HG03469 (cell line): Measurements from ENCODE around the gene RAET1E.
A peak's percentile ranks its signal among the peaks of the same experiment; 100 is the strongest.
"Not testable (repeated sequence)": the region's sequence is repeated elsewhere in the genome, so short reads cannot be mapped to it uniquely, and the experiment has no call there.

Source experiments
- ATAC-seq: cut with Tn5 transposase; IDR thresholded peaks from one replicate; pipeline ENCODE4 v1.9.1; 2021; ENCODE audit warnings: mild to moderate bottlenecking, moderate library complexity, moderate number of reproducible peaks; ENCODE audit not compliant: unreplicated experiment

The RAET1E gene

GRCh38 chr6:149897855-149898744 is at the start of gene RAET1E:
Gene RAET1E, minus strand, starts transcription at chr6:149898113. Its CDS starts 7,212 bp downstream, at chr6:149890901.
- no peak for ATAC-seq

DNA sequence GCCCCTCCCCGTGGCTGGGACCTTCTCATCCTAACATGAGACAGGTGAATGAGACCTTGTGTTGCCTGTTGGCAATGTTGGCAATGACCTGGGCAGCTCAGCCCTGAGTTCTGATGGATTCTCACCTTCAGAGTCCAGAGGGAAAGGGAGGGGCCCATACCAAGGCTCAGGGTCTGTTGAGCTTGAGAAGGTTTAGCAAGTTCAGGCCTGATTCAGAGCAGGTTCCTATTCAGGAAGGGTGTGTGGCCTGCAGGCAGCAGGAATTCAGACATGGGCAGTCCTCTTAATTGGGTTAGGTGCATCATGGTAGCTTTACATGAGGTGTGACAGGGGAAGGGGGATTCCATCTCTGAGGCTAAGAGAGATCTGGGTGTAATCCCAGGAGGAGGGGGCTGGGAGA is 49.6 kb upstream of the RAET1E start:
- not testable (repeated sequence) for ATAC-seq

DNA sequence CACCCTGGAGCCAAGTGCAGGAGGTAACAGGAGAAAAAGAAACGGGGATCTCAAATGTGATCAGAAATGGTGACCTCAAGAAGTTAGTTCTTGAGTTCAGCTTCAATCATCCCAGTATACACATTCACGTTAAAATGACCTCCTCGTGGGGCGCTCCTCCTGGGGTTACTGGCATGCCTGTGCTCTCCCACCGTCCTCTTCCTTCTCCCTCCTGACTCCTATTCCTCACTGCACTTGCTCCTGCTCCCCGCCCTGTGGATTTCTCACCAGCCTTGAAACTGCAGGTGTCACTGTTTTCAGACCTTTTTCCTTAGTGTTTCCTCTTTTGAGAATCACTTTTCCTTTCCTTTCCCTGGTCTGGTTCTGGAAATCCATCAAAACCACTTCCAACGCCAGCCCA is 48.7 kb upstream of the RAET1E start:
- ATAC-seq, result not testable (repeated sequence)

- ATAC-seq, result not testable (repeated sequence)
These were observed 47.4 kb upstream of the RAET1E start for GRCh38 chr6:149945276-149945675.

GRCh38 chr6:149943321-149943720 is 45.4 kb upstream of the RAET1E start:
- not testable (repeated sequence) for ATAC-seq

GRCh38 chr6:149942461-149942829 is 44.5 kb upstream of the RAET1E start:
- ATAC-seq, result no peak

DNA sequence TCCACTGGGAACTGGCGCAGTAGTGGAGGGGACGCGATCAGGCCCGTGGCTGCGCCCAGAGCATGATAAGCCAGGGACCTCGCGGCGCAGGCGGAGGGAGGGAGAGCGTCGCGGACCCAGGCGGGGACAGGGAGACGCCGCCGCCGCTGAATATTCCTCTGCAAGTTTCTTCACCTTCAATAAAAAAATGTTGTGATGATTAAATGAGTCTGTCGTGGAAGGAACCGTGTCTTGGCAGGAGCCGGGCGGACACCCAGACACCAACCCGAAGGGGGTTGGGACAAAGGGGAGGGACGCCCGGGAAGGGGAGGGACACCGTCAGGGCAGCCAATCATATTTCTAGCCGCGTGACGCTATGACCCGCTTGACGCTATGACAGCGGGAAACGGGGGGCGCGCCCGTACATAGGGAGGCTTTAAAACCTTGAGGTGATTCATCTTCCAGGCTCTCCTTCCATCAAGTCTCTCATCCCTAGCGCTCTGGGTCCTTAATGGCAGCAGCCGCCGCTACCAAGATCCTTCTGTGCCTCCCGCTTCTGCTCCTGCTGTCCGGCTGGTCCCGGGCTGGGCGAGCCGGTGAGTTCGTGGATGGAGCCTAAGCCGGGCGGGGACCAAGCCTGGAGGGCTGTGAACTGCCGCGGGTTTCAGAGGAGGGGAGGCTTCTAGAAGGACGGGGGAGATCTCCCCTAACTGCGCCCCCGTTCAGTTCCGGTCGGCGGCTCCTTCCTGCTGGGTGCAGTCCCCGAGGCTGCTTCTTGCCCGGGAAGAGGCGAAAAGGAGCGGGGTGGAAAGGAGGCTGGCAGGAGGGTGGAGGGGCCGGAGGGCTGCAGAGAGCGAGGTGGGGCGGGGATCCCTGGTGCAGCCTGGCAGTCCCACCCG is 43.9 kb upstream of the RAET1E start, which contains the start of gene ULBP2:
Gene ULBP2, plus strand, starts transcription at position 432 of the 878 bp plus-strand sequence. Its CDS starts 59 bp downstream, at position 491.
- ATAC-seq, result no peak

DNA sequence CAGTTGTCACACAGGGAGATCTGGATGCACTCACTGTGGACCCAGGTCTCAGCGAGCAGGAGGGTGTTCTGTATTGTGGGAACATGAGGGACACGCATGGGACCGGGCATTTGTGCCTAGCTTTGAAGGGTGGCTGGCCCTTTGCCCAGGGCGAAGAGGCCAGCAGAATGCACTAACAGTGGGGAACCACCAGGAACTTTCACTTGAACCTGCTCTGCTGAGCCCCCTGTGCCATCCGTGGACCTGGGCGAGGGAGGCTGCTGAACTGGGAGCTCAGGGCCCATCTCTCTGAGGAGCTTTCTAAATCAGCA is 42.7 kb upstream of the RAET1E start:
- no peak for ATAC-seq

GRCh38 chr6:149939909-149940671 is 42.2 kb upstream of the RAET1E start:
- no peak for ATAC-seq

- ATAC-seq, result no peak
These were observed 41.4 kb upstream of the RAET1E start for GRCh38 chr6:149939356-149939648.

DNA sequence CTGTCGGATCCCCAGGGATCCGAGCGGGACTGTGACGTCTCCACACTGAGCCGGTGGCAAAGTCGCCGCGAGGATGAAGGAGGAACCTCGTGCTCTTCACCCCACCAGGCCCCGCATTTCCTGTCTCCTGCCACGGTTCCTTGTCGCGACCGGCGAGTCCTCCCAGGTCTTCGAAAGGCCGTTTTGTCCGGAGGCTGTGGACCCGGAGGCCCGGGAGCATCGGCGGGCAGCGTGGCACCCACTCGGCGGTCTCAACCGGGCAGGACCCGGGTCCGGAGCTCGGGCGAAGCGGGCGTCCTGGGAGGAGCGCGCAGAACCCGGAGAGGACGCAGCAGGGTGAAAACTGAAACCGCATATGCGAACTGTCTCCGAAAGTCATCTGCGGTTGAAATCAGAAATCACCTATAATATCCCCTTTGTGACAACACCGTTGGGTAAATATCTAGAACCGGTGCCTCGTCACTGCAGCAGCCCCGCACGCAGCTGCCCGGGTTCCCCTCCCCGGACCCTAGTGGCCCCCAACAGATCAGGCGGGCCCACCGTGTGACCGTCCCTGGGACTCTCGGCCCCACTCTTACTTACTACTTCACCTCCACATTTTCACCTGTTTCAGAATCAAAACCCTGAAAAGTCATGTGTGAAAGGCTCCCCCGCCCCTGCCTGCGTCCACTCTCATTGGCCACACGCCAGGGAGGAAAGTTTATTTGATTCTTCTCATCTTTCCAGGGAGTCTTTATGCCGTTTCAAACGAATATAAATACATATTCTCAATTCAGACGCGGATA is 40.9 kb upstream of the RAET1E start:
- peak; percentile 60 for ATAC-seq

DNA sequence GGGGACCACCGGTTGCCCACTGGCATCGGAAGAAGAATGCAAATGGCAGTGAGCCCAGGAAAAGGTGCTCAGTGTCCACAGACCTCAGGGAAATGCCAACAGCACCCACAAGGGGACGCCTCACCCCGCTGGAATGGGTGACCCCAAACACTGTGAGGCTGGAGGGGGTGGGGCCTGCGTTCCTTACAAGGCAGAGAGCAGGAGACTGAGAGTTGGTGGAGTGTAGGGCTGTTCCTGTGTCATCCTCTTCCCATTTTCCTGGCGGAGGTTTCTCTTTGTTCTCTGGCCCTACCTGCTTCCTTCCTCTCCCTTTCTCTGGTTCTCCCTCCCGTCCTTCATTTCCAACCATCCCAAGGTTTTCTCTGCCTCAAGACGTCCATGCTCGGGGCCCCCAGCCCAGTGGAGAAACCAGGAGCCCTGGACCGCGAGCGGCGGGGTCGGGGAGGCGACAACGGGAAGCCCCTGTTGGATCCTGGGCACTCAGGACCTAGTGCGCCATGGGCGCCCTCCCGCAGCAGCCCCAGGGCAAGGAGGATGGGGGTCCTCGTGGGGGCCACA is 40.2 kb upstream of the RAET1E start:
- ATAC-seq, result not testable (repeated sequence)

DNA sequence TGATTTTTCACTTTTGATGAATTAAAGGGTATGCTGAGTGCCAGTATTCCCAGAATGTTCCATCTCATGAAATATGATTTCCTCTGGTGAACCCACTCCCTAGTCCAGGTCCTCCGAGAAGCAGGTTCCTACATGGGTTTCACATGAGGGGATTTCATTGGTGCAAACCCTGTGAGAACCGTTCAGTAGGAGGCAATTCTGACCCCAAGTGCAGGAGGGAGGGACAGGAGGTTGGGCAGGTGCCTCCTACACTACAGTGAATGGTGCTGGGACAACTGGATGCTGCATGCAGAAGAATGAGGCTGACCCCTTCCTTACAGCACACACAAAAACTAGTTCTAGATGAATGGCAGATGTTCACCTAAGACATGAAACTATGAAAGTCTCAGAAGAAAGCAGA is 38.8 kb upstream of the RAET1E start:
- no peak for ATAC-seq

- ATAC-seq, result no peak
These were observed 37.8 kb upstream of the RAET1E start for GRCh38 chr6:149935668-149936067.

GRCh38 chr6:149935246-149935645 is 37.3 kb upstream of the RAET1E start:
- no peak for ATAC-seq

DNA sequence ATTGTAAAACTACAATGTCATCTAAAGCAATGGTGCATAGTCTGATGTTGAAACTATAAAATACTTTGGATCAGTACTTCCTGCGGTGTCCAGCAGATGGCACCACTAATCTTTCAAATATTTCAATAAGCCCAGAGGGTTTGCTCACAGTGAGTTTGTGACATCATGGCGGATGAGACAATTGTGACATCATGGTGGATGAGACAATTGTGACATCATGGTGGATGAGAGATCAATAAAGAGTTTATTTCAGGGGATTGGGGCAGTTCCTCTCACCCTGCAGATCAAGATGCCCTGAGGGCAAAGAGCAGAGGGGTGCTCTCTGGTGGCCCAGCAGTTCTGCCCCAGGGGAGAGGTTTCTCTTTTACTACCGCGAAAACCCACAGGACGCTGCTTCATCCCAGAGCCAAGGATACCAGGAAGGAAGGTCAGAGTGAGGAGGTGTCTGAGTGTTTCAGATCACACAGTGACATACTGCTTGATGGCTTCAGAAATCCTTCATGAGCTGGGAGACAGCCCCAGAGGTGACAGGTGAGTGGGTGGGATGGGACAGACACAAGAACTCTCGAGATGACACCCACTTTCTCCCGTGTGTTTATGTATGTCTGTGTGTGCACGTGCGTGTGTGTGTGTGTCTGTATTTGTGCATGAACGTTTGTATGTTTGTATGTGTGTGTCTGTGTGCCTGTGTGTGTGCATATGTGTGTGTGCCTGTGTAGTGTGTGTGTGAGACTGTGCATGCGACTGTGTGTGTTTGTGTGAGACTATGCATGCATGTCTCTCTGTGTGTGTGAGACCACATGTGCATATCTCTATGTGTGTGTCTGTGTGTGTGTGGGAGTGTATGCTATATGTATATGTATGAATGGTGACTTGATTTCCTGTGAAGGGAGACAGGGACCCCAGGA is 36.6 kb upstream of the RAET1E start:
- no peak for ATAC-seq

- ATAC-seq, result no peak
These were observed 35.5 kb upstream of the RAET1E start for GRCh38 chr6:149933461-149933860.

DNA sequence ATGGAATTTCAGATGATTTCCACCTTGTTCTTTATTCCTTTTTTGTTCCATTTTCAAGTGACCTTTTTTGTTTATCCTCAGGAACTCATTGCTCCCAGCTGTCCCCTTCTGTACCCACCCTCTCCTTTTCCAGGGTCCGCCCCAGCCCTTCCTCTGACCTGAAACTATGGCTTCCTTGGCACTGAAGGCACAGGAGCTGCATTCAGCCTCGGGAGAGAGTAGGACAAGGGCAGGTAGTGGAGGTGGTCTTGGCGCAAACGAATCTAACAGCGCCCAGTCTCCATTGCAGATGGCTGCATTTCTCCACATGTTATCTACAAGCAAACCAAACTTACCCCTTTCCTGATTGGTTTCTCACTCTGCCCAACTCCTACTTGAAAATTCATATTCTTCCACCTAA is 35.1 kb upstream of the RAET1E start:
- no peak for ATAC-seq

- no peak for ATAC-seq
These were observed 33.6 kb upstream of the RAET1E start for GRCh38 chr6:149931501-149931900.
